K562 (cell line): Measurements from ENCODE around the gene RNU6-8. TPM values are rescaled to one million over a fixed set of nuclear protein-coding genes. Genes with fewer than 3 reads are reported as not detected.

ENCODE experiments used
- BRD4 ChIP-seq: fragments of 200-600 bp; sonication (generic); IDR thresholded peaks from 2 replicates; pipeline ENCODE4 v1.6.1; 2017; ENCODE audit warnings: inconsistent platforms
- CAMTA2 ChIP-seq: fragments of 250-450 bp; sonication (Bioruptor Pico); conservative IDR thresholded peaks from 2 replicates; pipeline ENCODE4 v1.5.1; 2022
- CBFA2T2 ChIP-seq: fragments of 450-650 bp; conservative IDR thresholded peaks from 2 replicates; pipeline ENCODE4 v1.6.1; 2017; ENCODE audit warnings: mild to moderate bottlenecking
- CEBPZ ChIP-seq: fragments of 150-350 bp; IDR thresholded peaks from 2 replicates; pipeline ENCODE4 v1.6.1; 2014; ENCODE audit warnings: low read depth, mild to moderate bottlenecking, low read length, borderline replicate concordance
- COPS2 ChIP-seq: fragments of 450-650 bp; conservative IDR thresholded peaks from 2 replicates; pipeline ENCODE4 v1.6.1; 2016; ENCODE audit warnings: mild to moderate bottlenecking, moderate library complexity
- CTBP1 ChIP-seq: fragments of 450-650 bp; IDR thresholded peaks from 2 replicates; pipeline ENCODE4 v1.6.1; 2016; ENCODE audit warnings: borderline replicate concordance
- NFE2 ChIP-seq: IDR thresholded peaks from 2 replicates; pipeline ENCODE4 v1.6.1; 2014; ENCODE audit warnings: antibody characterized with exemption, low read depth
- NRF1 ChIP-seq, 2 experiments: fragments of 450-650 bp; IDR thresholded peaks in 1 of 2; conservative IDR thresholded peaks in 1 of 2; 2 replicates each; pipeline ENCODE4 v1.6.1; 2014; ENCODE audit warnings: mild to moderate bottlenecking in 2 of 2
- POLR2A ChIP-seq: fragments of 450-650 bp; conservative IDR thresholded peaks from 2 replicates; pipeline ENCODE4 v1.6.1; 2016
- RBM17 ChIP-seq: fragments of 200-400 bp; formaldehyde crosslinking; IDR thresholded peaks from 2 replicates; pipeline ENCODE4 v1.6.1; 2017; ENCODE audit warnings: low read depth, mild to moderate bottlenecking, low read length, borderline replicate concordance
- RNF219 ChIP-seq: fragments of 250-450 bp; sonication (Bioruptor Pico); IDR thresholded peaks from 2 replicates; pipeline ENCODE4 v1.5.0; 2022; ENCODE audit warnings: mild to moderate bottlenecking
- TEAD4 ChIP-seq, 2 experiments: sonication (generic) in 1 of 2; formaldehyde crosslinking in 1 of 2; IDR thresholded peaks; 2 replicates each; pipeline versions ENCODE4 v1.6.1 to v1.8.0; 2012 to 2022; ENCODE audit warnings: borderline replicate concordance in 1 of 2, inconsistent platforms in 1 of 2, low read length in 1 of 2, mild to moderate bottlenecking in 1 of 2, missing genetic modification reagents in 1 of 2
- U2AF2 ChIP-seq: fragments of 200-400 bp; formaldehyde crosslinking; optimal IDR thresholded peaks from 2 replicates; pipeline ENCODE3; 2017; ENCODE audit warnings: low read depth, mild to moderate bottlenecking, low read length
- ZNF274 ChIP-seq: IDR thresholded peaks from 2 replicates; pipeline ENCODE4 v1.6.1; 2011; ENCODE audit warnings: low read depth, mild to moderate bottlenecking, low read length, moderate library complexity, borderline replicate concordance
- ZSCAN32 ChIP-seq: fragments of 450-650 bp; formaldehyde crosslinking; IDR thresholded peaks from 2 replicates; pipeline ENCODE4 v1.4.0; 2020; ENCODE audit warnings: mild to moderate bottlenecking, moderate library complexity
- polyA plus RNA-seq, 8 experiments: library from polyadenylated mRNA; depleted of rRNA in 4 of 8; stranded (reverse) in 5 of 8; unstranded in 3 of 8; fragments of >200 nt; fragmentation: Nextera tagmentation in 2 of 8; fragmentation: Illumina TruSeq in 1 of 8; extraction: Ambion mirVana in 2 of 8; extraction: Trizol in 1 of 8; gene quantifications; 2 replicates each; pipeline versions ENCODE4 v1.2.1 to v1.2.3, GENCODE V29; 2011 to 2014; ENCODE audit warnings: inconsistent platforms in 1 of 8, missing spikeins in 1 of 8
- total RNA-seq, 7 experiments: library from RNA; depleted of rRNA in 6 of 7; stranded (reverse); fragments of >200 nt in 6 of 7; fragmentation: Illumina TruSeq in 2 of 7; extraction: Trizol in 2 of 7; gene quantifications; 2 replicates each; pipeline versions ENCODE4 v1.2.1 to v1.2.3, GENCODE V29; 2011 to 2021; ENCODE audit warnings: low replicate concordance in 1 of 7
- TF ChIP-seq, protein P1 (sequence below): fragments of 450-650 bp; formaldehyde crosslinking; conservative IDR thresholded peaks from 2 replicates; pipeline ENCODE4 v1.4.0; 2022; ENCODE audit warnings: mild to moderate bottlenecking, missing genetic modification characterization
- TF ChIP-seq, protein P2 (sequence below): fragments of 250-450 bp; sonication (Bioruptor Pico); IDR thresholded peaks from 2 replicates; pipeline ENCODE4 v1.4.0; 2020; ENCODE audit warnings: mild to moderate bottlenecking, moderate library complexity, borderline replicate concordance

Gene RNU6-8
- total and polyA plus RNA-seq, 9 of the 15 experiments (the other 6 are each of a cell fraction or from before 2014, with no cell fraction given), result not detected

GRCh38 chr14:32202998-32203882 is at the start of gene RNU6-8 (continued):
- no peak for TF ChIP-seq CEBPZ
- TF ChIP-seq RBM17, result no peak
- TF ChIP-seq NRF1 (conservative IDR thresholded peaks at IDR 0.05 in 1 of 2, IDR thresholded peaks at IDR 0.05 in 1 of 2), result peak; percentile 88 to 90
- peak; percentile 54 for TF ChIP-seq NFE2
- TF ChIP-seq ZSCAN32 (CRISPR knock-in tag), result no peak
- TF ChIP-seq U2AF2, result no peak
- no peak for TF ChIP-seq CBFA2T2
- TF ChIP-seq, protein P1, sequence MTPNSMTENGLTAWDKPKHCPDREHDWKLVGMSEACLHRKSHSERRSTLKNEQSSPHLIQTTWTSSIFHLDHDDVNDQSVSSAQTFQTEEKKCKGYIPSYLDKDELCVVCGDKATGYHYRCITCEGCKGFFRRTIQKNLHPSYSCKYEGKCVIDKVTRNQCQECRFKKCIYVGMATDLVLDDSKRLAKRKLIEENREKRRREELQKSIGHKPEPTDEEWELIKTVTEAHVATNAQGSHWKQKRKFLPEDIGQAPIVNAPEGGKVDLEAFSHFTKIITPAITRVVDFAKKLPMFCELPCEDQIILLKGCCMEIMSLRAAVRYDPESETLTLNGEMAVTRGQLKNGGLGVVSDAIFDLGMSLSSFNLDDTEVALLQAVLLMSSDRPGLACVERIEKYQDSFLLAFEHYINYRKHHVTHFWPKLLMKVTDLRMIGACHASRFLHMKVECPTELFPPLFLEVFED (CRISPR knock-in tag), result no peak
- no peak for TF ChIP-seq ZNF274
- TF ChIP-seq TEAD4 (IDR thresholded peaks at IDR 0.05; ENCODE audit: low read length), result peak; percentile 64
- no peak for TF ChIP-seq TEAD4 (CRISPR knock-in tag; IDR thresholded peaks at IDR 0.05; ENCODE audit: borderline replicate concordance)
- TF ChIP-seq RNF219, result no peak
- TF ChIP-seq CAMTA2 (CRISPR knock-in tag), result no peak
- 0 out of 2 replicates have a peak, but pooled peaks have one; percentile 29 for TF ChIP-seq BRD4
- TF ChIP-seq POLR2A, result peak; percentile 54; the same call in 1 of the 2 replicates
- TF ChIP-seq COPS2, result no peak
- peak; percentile 40; the same call in 1 of the 2 replicates for TF ChIP-seq CTBP1
- TF ChIP-seq, protein P2, sequence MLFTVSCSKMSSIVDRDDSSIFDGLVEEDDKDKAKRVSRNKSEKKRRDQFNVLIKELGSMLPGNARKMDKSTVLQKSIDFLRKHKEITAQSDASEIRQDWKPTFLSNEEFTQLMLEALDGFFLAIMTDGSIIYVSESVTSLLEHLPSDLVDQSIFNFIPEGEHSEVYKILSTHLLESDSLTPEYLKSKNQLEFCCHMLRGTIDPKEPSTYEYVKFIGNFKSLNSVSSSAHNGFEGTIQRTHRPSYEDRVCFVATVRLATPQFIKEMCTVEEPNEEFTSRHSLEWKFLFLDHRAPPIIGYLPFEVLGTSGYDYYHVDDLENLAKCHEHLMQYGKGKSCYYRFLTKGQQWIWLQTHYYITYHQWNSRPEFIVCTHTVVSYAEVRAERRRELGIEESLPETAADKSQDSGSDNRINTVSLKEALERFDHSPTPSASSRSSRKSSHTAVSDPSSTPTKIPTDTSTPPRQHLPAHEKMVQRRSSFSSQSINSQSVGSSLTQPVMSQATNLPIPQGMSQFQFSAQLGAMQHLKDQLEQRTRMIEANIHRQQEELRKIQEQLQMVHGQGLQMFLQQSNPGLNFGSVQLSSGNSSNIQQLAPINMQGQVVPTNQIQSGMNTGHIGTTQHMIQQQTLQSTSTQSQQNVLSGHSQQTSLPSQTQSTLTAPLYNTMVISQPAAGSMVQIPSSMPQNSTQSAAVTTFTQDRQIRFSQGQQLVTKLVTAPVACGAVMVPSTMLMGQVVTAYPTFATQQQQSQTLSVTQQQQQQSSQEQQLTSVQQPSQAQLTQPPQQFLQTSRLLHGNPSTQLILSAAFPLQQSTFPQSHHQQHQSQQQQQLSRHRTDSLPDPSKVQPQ, result no peak
